Cerebellar nuclear complex (tissue), 1 donor: Measurements from ENCODE around the gene TCTN2.

Experiments used
- DNase-seq, 2 experiments: peaks; one replicate each; lab custom pipeline; 2025; lab: John Stamatoyannopoulos, UW

Gene TCTN2

GRCh38 chr12:123741937-123742572, 71.1 kb downstream of the TCTN2 start:
- DNase-seq: no peak

- DNase-seq: no peak
These were observed 72.1 kb downstream of the TCTN2 start for GRCh38 chr12:123743002-123743401.

- DNase-seq: no peak
These were observed 73.9 kb downstream of the TCTN2 start for GRCh38 chr12:123744836-123745235.

- no peak for DNase-seq
These were observed 76.4 kb downstream of the TCTN2 start for GRCh38 chr12:123747309-123747708.

- DNase-seq: no peak
These were observed 77.2 kb downstream of the TCTN2 start for GRCh38 chr12:123748161-123748560.

- no peak for DNase-seq
These were observed 77.7 kb downstream of the TCTN2 start for GRCh38 chr12:123748661-123749060.

GRCh38 chr12:123749355-123749754, 78.4 kb downstream of the TCTN2 start:
- DNase-seq: no peak

- no peak for DNase-seq
These were observed 79.3 kb downstream of the TCTN2 start for GRCh38 chr12:123750159-123750656.

- DNase-seq: no peak
These were observed 81.1 kb downstream of the TCTN2 start for GRCh38 chr12:123752046-123752445.

GRCh38 chr12:123754041-123754772, 83.3 kb downstream of the TCTN2 start:
- no peak for DNase-seq

- DNase-seq: no peak
These were observed 86.6 kb downstream of the TCTN2 start for GRCh38 chr12:123757561-123757960.
